HS-5 (cell line): Measurements from ENCODE around the gene COX6B2.

Experiments
- DNase-seq: peaks from one replicate; pipeline ENCODE4 v3.0.0-alpha.2; 2012; ENCODE audit warnings: low read depth

The COX6B2 gene

DNA sequence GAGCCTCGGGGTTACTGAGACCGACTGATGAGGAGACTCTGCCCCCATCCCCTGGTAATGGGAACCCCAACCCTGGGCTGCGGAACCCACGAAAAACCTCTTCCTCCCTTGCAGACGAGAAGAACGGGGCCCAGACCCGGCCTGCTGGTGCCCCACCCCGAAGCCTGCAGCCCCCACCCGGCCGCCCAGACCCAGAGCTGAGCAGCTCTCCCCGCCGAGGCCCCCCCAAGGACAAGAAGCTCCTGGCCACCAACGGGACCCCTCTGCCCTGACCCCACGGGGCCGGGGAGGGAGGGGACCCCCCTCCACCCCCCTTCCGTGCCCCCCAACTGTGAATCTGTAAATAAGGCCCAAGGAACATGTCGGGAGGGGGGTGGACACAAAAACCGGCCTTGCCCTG is 42.7 kb downstream of the COX6B2 start:
- DNase-seq, result no peak

DNA sequence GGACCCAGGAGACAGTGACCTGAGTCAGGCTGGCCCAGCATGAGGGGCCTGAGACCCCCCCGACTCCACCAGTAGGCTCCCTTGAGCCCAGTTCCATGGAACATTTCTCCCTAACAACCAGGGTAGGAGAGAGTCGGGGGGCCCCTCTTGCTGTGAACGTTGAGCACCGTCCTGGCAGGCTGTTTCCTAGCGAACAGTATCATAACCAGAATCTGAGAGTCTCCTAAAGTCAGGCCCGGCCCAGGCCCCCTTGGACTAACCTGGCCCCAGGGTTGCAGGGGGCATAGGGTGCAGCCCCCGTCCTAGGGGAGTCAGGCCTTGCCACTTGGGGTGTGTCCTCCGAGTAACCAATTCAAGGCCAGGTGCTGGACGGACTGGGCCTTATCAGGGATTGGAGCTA is 43.1 kb downstream of the COX6B2 start:
- no peak for DNase-seq

- no peak for DNase-seq
These were observed 44.0 kb downstream of the COX6B2 start for GRCh38 chr19:55310498-55310897.

DNA sequence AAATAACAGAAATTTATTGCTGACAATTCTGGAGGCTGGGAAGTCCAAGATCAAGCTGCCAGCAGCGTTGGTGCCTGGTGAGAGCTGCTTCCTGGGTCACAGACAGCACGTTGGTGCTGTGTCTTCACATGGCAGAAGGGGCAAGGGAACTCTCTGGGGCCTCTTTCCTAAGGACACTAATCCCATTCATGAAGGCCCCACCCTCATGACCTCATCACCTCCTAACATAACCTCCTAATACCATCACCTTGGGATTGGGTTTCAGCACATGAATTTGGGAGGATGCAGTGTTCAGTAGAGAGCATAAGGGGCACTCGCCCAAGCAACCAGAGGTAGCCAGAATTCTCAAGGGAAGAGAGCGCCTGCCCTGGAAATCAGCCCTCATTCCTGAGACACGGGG is 45.1 kb downstream of the COX6B2 start:
- DNase-seq, result no peak

GRCh38 chr19:55308281-55308680 is 46.2 kb downstream of the COX6B2 start:
- DNase-seq, result no peak

DNA sequence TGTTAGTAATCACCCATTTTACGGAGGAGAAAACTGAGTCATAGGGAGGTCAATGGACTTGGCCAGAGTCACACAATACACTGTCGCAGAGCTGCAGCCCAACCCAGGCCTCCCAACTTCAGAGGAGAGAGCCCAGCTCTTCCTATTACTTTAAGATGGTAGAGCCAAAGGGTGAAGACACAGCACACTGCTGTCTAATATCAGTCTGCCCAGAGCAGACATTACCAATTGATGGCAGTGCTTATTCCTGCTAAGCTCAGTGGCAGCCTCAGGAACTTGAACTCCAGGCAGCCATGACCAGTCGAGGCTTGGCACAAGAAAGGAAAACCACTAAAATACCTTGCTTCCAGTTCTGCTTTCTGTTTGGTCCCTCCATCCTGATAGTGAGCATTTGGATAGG is 47.8 kb downstream of the COX6B2 start:
- no peak for DNase-seq

- no peak for DNase-seq
These were observed 48.4 kb downstream of the COX6B2 start for GRCh38 chr19:55305983-55306562.

- DNase-seq, result no peak
These were observed 49.0 kb downstream of the COX6B2 start for GRCh38 chr19:55305491-55305890.

DNA sequence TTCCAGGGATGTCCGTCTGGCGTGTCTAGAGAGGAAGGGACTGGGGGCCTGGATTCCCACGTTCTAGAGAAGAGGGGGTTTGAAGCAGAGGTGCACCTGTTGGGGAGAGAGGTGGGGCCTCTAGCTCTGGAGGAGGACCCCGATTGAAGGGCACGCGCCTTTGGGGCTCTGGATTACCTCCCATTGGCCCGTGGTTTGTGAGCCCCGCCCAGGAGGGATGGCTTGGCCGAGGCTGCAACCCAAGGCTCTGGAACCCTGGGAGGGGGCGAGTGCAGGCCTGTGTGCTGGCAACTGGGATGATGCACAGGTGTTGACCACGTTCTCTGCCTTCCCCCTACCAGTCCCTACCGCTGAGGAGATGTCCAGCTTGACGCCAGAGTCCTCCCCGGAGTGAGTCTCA is 49.5 kb downstream of the COX6B2 start:
- no peak for DNase-seq

- no peak for DNase-seq
These were observed 50.1 kb downstream of the COX6B2 start for GRCh38 chr19:55304279-55304978.

- no peak for DNase-seq
These were observed 51.0 kb downstream of the COX6B2 start for GRCh38 chr19:55303477-55303876.

GRCh38 chr19:55302318-55302703 is 52.2 kb downstream of the COX6B2 start:
- DNase-seq, result no peak

- peak; percentile 34 for DNase-seq
These were observed 52.8 kb downstream of the COX6B2 start for GRCh38 chr19:55301459-55302317.

DNA sequence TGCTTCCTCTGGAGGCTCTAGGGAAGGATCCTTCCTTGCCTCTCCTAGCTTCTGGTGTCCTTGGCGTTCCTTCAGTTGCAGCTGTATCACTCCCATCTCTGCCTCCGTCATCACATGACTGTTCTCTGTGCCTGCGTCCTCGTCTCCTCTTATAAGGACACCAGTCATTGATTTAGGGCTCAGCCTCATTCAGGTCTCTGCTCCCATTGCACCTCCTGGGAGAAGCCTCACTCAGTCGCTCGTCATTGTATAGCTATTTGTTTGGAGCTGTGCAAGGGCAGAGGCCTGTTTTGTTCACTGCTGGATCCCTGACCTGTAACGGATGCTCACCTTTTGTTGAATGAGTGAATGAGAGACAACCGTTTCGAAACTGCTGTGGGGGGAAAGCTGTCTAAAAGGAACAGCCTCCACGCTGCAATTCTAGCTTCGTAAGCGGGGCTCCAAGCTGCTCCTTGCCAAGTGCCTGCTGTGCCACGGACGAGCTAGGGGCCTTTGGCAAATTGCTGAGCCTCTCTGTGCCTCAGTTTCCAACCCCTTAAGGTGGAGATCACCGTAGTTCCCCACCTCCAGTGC is 53.5 kb downstream of the COX6B2 start:
- no peak for DNase-seq

- no peak for DNase-seq
These were observed 54.5 kb downstream of the COX6B2 start for GRCh38 chr19:55299991-55300390.
